ENCODE measurements around the gene RPS6KA3.

DNA sequence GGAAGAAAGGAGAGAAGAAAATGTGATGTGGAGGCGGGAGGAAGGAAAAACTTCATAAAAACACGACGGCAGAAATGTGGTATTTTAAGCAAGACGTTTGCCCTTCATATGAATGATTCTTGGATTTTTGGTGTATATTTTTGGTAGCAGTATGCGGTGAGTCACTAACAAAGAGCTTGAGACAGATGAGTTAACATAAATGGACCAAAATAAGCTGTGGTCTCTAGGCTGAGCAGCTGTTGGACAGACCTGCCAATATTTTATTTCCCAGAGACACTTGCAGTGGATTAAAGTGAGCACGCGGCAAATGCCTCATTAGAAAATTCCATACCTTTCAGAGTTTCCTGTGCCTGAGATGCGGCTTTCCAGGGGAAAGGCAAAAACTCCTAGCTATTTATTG lies 43.1 kb upstream of the RPS6KA3 start:
- TF ChIP-seq EZH2 (IDR thresholded peaks at IDR 0.05; ENCODE audit: borderline replicate concordance, low read depth, low read length, severe bottlenecking), result no peak
- TF ChIP-seq, protein P1, sequence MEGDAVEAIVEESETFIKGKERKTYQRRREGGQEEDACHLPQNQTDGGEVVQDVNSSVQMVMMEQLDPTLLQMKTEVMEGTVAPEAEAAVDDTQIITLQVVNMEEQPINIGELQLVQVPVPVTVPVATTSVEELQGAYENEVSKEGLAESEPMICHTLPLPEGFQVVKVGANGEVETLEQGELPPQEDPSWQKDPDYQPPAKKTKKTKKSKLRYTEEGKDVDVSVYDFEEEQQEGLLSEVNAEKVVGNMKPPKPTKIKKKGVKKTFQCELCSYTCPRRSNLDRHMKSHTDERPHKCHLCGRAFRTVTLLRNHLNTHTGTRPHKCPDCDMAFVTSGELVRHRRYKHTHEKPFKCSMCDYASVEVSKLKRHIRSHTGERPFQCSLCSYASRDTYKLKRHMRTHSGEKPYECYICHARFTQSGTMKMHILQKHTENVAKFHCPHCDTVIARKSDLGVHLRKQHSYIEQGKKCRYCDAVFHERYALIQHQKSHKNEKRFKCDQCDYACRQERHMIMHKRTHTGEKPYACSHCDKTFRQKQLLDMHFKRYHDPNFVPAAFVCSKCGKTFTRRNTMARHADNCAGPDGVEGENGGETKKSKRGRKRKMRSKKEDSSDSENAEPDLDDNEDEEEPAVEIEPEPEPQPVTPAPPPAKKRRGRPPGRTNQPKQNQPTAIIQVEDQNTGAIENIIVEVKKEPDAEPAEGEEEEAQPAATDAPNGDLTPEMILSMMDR (IDR thresholded peaks at IDR 0.05; ENCODE audit: borderline replicate concordance, extremely low read depth, low read length, poor library complexity, severe bottlenecking), result no peak
